Parietal lobe (tissue), 2 donors: ENCODE data around the gene SF3B3. TPM values are rescaled to one million over a fixed set of nuclear protein-coding genes. Genes with fewer than 3 reads are reported as not detected.

Experiments
- small RNA-seq: library from RNA; depleted of rRNA; stranded (forward); fragments of <200 nt; gene quantifications from one replicate; pipeline ENCODE3, GENCODE V24; 2014; ENCODE audit warnings: low replicate concordance
- total RNA-seq: library from RNA; depleted of rRNA; stranded (reverse); fragments of >200 nt; gene quantifications from one replicate; pipeline ENCODE4 v1.2.3, GENCODE V29; 2014

Gene SF3B3
- 152 TPM for total RNA-seq

DNA sequence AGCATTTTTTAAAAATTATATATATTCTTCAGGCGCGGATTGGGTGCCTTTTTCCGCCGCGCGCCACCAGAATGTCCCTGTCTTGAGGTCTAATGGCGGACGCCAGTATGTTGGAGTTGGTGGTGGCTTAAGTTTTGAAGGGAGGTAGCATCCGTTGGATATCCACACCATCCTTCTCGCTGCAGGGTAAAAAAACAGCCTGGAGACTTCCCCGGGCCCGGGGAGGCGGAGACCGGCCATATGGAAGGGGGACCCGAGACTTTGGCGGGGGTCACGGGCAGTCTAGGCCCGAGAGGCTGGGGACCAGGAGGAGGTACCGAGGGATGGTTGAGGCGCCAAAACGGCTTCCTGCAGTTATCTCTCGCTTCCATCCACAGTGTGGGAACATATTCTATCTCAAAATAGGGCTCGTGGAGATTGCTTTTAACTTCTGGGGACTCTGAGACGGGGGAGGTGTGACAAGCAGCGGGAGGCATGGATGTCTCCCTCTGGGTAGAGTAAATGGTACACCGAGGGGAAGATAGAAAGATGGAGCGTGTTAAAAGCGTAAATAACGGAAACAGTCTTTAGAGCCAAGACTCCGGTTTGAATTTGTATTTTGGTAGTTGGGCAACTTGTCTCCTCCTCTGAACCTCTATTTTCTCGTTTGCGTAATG is at the start of gene SF3B3:
TSS of gene SF3B3 (plus strand) at position 74 of the 656 bp plus-strand sequence. CDS start 2,841 bp downstream, outside the sequence.

GRCh38 chr16:70523076-70523742 is 407 bp upstream of the SF3B3 start, which contains the start of gene COG4:
Gene COG4 (minus strand): TSS chr16:70523554. CDS start chr16:70523543, 11 bp downstream.

Small RNA genes within 50 kb of the gene (small RNA-seq; reads per million reads assigned to genes)
- gene SNORD111 (187 reads per million, percentile 96 among the genes with 10 or more reads in this experiment), gene SNORD111B (249 reads per million, percentile 97 among the genes with 10 or more reads in this experiment)

Other genes with a start within 250 kb of the SF3B3 start
- gene AARS1, start 234.3 kb upstream of the SF3B3 start, total RNA-seq = 76.4 TPM
- 32.9 TPM for gene DDX19B, start 224.6 kb upstream of the SF3B3 start, total RNA-seq
- gene DDX19A, start 176.9 kb upstream of the SF3B3 start, total RNA-seq = 50.1 TPM
- gene ST3GAL2, start 84.7 kb upstream of the SF3B3 start, total RNA-seq = 36.6 TPM
- gene FCSK, start 69.2 kb upstream of the SF3B3 start, total RNA-seq = 13.5 TPM
- 47.6 TPM for gene COG4, start 262 bp upstream of the SF3B3 start, total RNA-seq
- gene IL34, start 122.7 kb downstream of the SF3B3 start, total RNA-seq = 2.8 TPM
- gene MTSS2, start 162.2 kb downstream of the SF3B3 start, total RNA-seq = 55.1 TPM